Neural crest cell (in vitro differentiated cells): ENCODE data around the gene IL17D. TPM values are rescaled to one million over a fixed set of nuclear protein-coding genes. Genes with fewer than 3 reads are reported as not detected.

Source experiments
- DNase-seq: peaks from one replicate; pipeline ENCODE4 v3.0.0; 2021; ENCODE audit warnings: low read depth, mixed read lengths, low spot score
- H3K27ac Mint-ChIP-seq: one replicate; pipeline ENCODE4 v1.8.0; 2021; ENCODE audit warnings: mild to moderate bottlenecking, mixed read lengths; ENCODE audit not compliant: unreplicated experiment
- H3K27me3 Mint-ChIP-seq: 2 replicates; pipeline ENCODE4 v1.8.0; 2021; ENCODE audit warnings: low read depth, mild to moderate bottlenecking, mixed read lengths
- H3K36me3 Mint-ChIP-seq: 2 replicates; pipeline ENCODE4 v1.8.0; 2021; ENCODE audit warnings: low read depth, mild to moderate bottlenecking, mixed read lengths
- H3K4me1 Mint-ChIP-seq: 2 replicates; pipeline ENCODE4 v1.8.0; 2021; ENCODE audit warnings: mixed read lengths
- H3K4me3 Mint-ChIP-seq: one replicate; pipeline ENCODE4 v1.8.0; 2021; ENCODE audit warnings: mild to moderate bottlenecking, mixed read lengths
- H3K9me3 Mint-ChIP-seq: 2 replicates; pipeline ENCODE4 v1.8.0; 2021; ENCODE audit warnings: mixed read lengths
- CTCF ChIP-seq: fragments of 200-600 bp; sonication (generic); conservative IDR thresholded peaks from 2 replicates; pipeline ENCODE4 v1.5.0; 2021; ENCODE audit warnings: antibody characterized with exemption, mild to moderate bottlenecking
- total RNA-seq: library from RNA; stranded (reverse); gene quantifications from 2 replicates; pipeline ENCODE4 v1.2.1, GENCODE V29; 2021

IL17D gene
- total RNA-seq, 1 donor from 2014 or later = 8.4 TPM

GRCh38 chr13:20749377-20749776 is 45.9 kb downstream of the IL17D start:
- Mint-ChIP-seq H3K4me3 (no peak overlapping the region), H3K27ac (no peak overlapping the region), H3K4me1 (no peaks in the 10 kb centered on the region), H3K27me3 (no peaks in the 10 kb centered on the region), H3K9me3 (peaks cover 45% of the 10 kb centered on the region), H3K36me3 (peaks cover 61% of the 10 kb centered on the region)
- TF ChIP-seq CTCF = no peak
- no peak for DNase-seq

- no peak for DNase-seq
- no peak for TF ChIP-seq CTCF
- H3K27me3 Mint-ChIP-seq = no peaks in the 10 kb centered on the region
- no peak overlapping the region for H3K27ac Mint-ChIP-seq
- H3K9me3 Mint-ChIP-seq = peaks cover 53% of the 10 kb centered on the region
- H3K4me1 Mint-ChIP-seq = no peaks in the 10 kb centered on the region
- peaks cover 67% of the 10 kb centered on the region for H3K36me3 Mint-ChIP-seq
- no peak overlapping the region for H3K4me3 Mint-ChIP-seq
These were observed 50.5 kb downstream of the IL17D start for GRCh38 chr13:20754009-20754408.

GRCh38 chr13:20760872-20761271 is 57.4 kb downstream of the IL17D start:
- H3K4me1 Mint-ChIP-seq = no peaks in the 10 kb centered on the region
- no peak for DNase-seq
- H3K9me3 Mint-ChIP-seq = peaks cover 18% of the 10 kb centered on the region
- peaks cover 22% of the 10 kb centered on the region for H3K36me3 Mint-ChIP-seq
- H3K4me3 Mint-ChIP-seq = no peak overlapping the region
- TF ChIP-seq CTCF = no peak
- H3K27ac Mint-ChIP-seq = no peak overlapping the region
- H3K27me3 Mint-ChIP-seq = no peaks in the 10 kb centered on the region

- Mint-ChIP-seq H3K27ac (no peak overlapping the region), H3K9me3 (peaks cover 26% of the 10 kb centered on the region), H3K4me1 (peaks cover 3% of the 10 kb centered on the region), H3K27me3 (no peaks in the 10 kb centered on the region), H3K36me3 (peaks cover 40% of the 10 kb centered on the region), H3K4me3 (no peak overlapping the region)
- no peak for TF ChIP-seq CTCF
- DNase-seq = no peak
These were observed 63.9 kb downstream of the IL17D start for GRCh38 chr13:20767309-20767943.

- peaks cover 44% of the 10 kb centered on the region for H3K36me3 Mint-ChIP-seq
- H3K27me3 Mint-ChIP-seq = peaks cover 2% of the 10 kb centered on the region
These were observed 65.6 kb downstream of the IL17D start for GRCh38 chr13:20769091-20769490.

More at GRCh38 chr13:20769091-20769490, 65.6 kb downstream of the IL17D start:
- no peak for DNase-seq
- Mint-ChIP-seq H3K4me1 (peaks cover 17% of the 10 kb centered on the region), H3K27ac (no peak overlapping the region), H3K9me3 (peaks cover 28% of the 10 kb centered on the region), H3K4me3 (no peak overlapping the region)
- no peak for TF ChIP-seq CTCF
